A673 (cell line): ENCODE results near the gene NR5A1.

Experiments
- EZH2 ChIP-seq: fragments of 200-600 bp; sonication (generic); IDR thresholded peaks from 2 replicates; pipeline ENCODE4 v1.6.1; 2017; ENCODE audit warnings: borderline replicate concordance, low read depth, mild to moderate bottlenecking, mixed read lengths, antibody characterized with exemption, low read length; ENCODE audit not compliant: poor library complexity, severe bottlenecking
- TF ChIP-seq, protein P1 (sequence below): fragments of 300-800, 200-600 bp; sonication (generic); conservative IDR thresholded peaks from 2 replicates; pipeline ENCODE4 v1.5.1; 2017; ENCODE audit warnings: low read depth, mild to moderate bottlenecking, antibody characterized with exemption, low read length, moderate library complexity, mixed read lengths

DNA sequence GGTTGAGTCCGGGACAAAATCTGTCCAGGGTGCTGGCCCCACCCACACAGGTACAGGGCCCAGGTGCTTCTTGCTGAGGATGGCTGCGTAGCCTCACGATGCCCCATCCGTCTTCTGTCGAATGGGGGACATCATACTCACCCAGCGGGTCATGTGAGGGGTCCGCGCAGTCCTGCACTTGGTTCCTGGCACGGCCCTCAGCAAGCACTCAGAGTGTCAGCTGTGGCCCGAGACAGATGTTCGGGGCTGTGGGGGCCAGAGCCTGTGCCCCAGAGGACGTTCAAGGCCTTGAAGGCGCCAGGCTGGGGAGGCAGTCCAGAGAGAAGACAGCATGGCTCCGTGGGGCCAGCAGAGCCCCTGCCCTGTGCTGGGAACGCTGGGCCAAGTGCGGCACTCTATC lies 27.8 kb downstream of the NR5A1 start:
- TF ChIP-seq, protein P1, sequence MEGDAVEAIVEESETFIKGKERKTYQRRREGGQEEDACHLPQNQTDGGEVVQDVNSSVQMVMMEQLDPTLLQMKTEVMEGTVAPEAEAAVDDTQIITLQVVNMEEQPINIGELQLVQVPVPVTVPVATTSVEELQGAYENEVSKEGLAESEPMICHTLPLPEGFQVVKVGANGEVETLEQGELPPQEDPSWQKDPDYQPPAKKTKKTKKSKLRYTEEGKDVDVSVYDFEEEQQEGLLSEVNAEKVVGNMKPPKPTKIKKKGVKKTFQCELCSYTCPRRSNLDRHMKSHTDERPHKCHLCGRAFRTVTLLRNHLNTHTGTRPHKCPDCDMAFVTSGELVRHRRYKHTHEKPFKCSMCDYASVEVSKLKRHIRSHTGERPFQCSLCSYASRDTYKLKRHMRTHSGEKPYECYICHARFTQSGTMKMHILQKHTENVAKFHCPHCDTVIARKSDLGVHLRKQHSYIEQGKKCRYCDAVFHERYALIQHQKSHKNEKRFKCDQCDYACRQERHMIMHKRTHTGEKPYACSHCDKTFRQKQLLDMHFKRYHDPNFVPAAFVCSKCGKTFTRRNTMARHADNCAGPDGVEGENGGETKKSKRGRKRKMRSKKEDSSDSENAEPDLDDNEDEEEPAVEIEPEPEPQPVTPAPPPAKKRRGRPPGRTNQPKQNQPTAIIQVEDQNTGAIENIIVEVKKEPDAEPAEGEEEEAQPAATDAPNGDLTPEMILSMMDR: no peak
- TF ChIP-seq EZH2: no peak
